Activated CD8-positive, alpha-beta T cell treated with anti-CD3 and anti-CD28 coated beads, Interleukin-2, amount 10 ng/mL, durations not matched to agents 7 days and 5 days (primary cell): Measurements from ENCODE around the gene LILRB5. TPM values are rescaled to one million over a fixed set of nuclear protein-coding genes. Genes with fewer than 3 reads are reported as not detected.
"Not testable (repeated sequence)": the region's sequence is repeated elsewhere in the genome, so short reads cannot be mapped to it uniquely, and the experiment has no call there.

ENCODE experiments used
- ATAC-seq: fragments of 150-1000 bp; cut with Tn5 transposase; one replicate; pipeline ENCODE4 v1.10.0; 2021; ENCODE audit warnings: moderate library complexity
- CTCF ChIA-PET: fragments of 350-600 bp; sonication (Branson Sonifier 250); formaldehyde crosslinking; loops from one replicate; lab custom pipeline; 2021; ENCODE audit warnings: antibody characterized with exemption; lab: Charles Lee
- POLR2A ChIA-PET: fragments of 350-600 bp; sonication (Branson Sonifier 250); formaldehyde crosslinking; loops from one replicate; lab custom pipeline; 2021; ENCODE audit warnings: antibody characterized with exemption; lab: Charles Lee
- DNase-seq: peaks from one replicate; pipeline ENCODE4 v3.0.0-alpha.2; 2020
- H3K27ac Mint-ChIP-seq: one replicate; pipeline ENCODE4 v1.8.0; 2021; ENCODE audit warnings: mild to moderate bottlenecking, mixed read lengths
- H3K27me3 Mint-ChIP-seq: one replicate; pipeline ENCODE4 v1.8.0; 2021; ENCODE audit warnings: low read depth, mixed read lengths
- H3K36me3 Mint-ChIP-seq: one replicate; pipeline ENCODE4 v1.8.0; 2021; ENCODE audit warnings: low read depth, mixed read lengths
- H3K4me1 Mint-ChIP-seq: one replicate; pipeline ENCODE4 v1.8.0; 2021; ENCODE audit warnings: low read depth, mixed read lengths
- H3K4me3 Mint-ChIP-seq: one replicate; pipeline ENCODE4 v1.8.0; 2021; ENCODE audit warnings: mild to moderate bottlenecking, mixed read lengths
- H3K9me3 Mint-ChIP-seq: one replicate; pipeline ENCODE4 v1.8.0; 2022; ENCODE audit warnings: mixed read lengths; ENCODE audit not compliant: insufficient read depth
- total RNA-seq, 2 experiments: library from RNA; stranded (reverse); gene quantifications; one replicate each; pipeline ENCODE4 v1.2.3, GENCODE V29; 2021

Gene LILRB5
- total RNA-seq, 2 experiments from 2014 or later: not detected

DNA sequence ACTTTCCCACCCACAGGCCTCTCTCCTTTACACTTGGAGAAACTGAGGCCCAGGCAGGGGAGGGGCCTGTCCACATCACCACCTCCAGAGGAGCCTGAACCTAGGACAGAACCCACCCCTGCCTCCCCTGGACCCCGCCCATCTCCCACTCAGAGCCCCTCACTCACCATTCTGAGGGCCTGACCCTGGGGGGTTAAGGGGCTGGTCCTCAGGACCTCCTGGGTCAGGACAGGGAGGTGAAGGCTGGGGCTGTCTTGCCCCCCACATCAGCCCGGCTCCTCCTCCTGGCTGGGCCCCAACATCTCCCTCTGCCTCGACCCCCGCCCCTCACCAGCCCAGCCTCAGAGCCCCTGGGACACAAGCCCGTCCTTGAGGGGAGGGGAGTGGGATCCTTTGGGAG is 37.4 kb downstream of the LILRB5 start:
- peaks cover 12% of the 10 kb centered on the region for H3K4me1 Mint-ChIP-seq
- H3K36me3 Mint-ChIP-seq, H3K27ac Mint-ChIP-seq, ATAC-seq, DNase-seq, H3K9me3 Mint-ChIP-seq, H3K27me3 Mint-ChIP-seq, POLR2A ChIA-PET, H3K4me3 Mint-ChIP-seq, CTCF ChIA-PET: not testable (repeated sequence)

DNA sequence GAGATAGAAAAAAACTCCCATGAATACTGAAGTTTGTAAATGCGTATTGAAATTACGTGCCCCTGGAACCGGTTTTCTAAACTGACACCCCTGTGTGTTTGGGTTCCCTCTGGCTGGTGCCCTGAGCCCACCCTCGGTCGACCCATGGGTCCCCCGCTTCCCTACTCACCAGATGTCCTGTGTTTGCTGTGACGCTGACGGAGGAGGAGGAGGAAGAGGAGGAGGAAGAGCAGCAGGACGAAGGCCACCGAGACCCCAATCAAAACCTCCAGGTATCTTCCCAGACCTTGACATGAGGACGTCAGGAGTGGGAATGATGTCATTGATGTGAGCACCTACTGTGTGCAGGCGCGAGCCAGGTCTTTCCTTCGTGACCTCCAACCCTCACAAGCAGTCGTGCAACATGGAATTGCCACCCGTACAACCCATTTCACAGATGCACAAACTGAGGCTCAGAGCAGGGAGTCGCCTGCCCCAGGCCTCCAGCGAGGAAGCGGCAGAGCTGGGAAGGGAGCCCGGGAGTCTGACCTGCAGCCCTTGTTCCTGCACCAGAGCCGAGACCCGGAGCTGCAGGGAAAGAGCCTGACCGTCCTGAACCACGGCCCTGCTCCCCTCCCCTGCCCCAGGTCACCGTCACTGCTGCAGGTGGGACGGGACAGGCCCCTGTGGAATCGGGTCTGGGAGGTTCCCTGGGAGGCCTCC is 38.0 kb downstream of the LILRB5 start:
- ChIA-PET CTCF (no interaction called here), POLR2A (no interaction called here)
- Mint-ChIP-seq H3K27me3 (no peaks in the 10 kb centered on the region), H3K9me3 (no peaks in the 10 kb centered on the region), H3K27ac (no peak overlapping the region), H3K4me1 (peaks cover 12% of the 10 kb centered on the region), H3K36me3 (peaks cover 8% of the 10 kb centered on the region), H3K4me3 (no peak overlapping the region)
- ATAC-seq (no peak), DNase-seq (no peak)

DNA sequence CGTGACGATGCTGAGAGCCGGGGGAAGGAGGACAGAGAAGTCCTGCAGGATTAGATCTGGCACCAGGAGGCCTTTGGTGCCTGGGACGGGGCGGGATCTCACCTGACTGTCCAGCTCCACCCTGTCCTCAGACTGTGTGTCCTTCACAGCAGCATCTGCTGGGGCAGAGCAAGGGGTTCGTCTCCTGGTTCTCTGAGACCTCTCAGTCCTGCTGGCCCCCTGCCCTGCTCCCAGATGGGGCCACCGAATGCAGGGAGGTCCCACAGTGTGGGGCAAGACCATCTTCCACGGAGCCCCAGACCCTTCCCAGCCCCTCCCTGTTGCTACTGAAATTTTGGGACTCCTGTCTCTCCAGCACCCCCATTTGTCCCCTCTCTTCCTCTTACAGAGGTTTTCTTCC is 38.8 kb downstream of the LILRB5 start:
- ATAC-seq: no peak
- H3K27ac Mint-ChIP-seq: no peak overlapping the region
- ChIA-PET POLR2A (no interaction called here), CTCF (no interaction called here)
- no peaks in the 10 kb centered on the region for H3K27me3 Mint-ChIP-seq
- H3K9me3 Mint-ChIP-seq: no peaks in the 10 kb centered on the region
- H3K4me1 Mint-ChIP-seq: peaks cover 8% of the 10 kb centered on the region
- no peak overlapping the region for H3K4me3 Mint-ChIP-seq
- H3K36me3 Mint-ChIP-seq: peaks cover 11% of the 10 kb centered on the region
- no peak for DNase-seq

DNA sequence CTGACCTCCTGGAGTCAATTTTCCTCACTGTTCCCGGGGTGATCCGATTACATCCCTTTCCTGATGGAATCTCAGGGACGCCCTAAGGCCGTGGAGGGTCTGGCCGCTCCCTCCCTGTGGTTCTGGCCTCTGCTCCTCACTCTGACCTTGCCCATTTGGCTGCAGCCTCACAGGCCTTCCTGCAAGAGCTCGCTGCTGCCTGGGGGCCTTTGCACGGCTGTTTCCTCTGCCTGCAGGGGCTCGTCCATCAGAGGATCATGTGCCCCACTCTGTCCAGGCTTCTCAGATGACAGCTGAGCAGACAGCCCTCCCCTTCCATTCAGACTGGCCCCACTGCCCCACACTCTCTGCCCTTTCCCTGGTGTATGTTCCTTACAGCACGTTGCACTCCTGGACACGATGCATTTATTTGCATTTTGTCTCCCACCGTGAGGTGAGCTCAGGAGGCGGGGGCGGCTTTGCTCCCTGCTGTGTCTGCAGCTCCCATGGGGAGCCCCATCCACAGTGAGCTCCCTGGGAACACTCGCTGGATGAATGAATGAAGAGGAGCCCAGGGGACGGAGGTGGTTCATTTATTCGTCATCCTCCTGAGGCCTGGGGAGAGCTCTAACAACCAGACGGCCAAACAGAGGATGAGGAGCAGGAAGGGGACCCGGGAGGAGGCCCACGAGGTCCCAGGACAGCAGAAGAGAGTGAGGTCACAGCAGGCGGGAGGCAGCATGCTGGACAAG is 39.4 kb downstream of the LILRB5 start:
- H3K27ac Mint-ChIP-seq, CTCF ChIA-PET, ATAC-seq: not testable (repeated sequence)

DNA sequence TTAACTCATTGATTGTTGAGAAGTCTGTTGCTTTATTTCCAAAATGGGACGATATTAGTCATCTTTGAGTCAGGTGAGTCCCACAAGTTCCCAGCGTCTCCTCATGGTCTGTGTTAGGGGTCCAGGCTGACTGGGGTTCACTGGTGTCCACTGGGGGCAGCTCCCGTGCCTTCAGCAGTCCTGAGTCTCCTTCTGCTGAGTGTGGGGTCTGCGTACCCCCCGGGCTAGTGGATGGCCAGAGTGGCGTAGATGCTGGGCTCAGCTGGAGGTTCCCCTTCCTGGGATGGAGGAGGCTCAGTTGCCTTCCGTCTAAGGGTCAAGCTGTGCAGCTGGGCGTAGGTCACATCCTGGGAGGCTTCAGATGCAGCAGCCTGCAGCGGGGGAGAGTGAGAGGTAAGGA is 40.2 kb downstream of the LILRB5 start:
- Mint-ChIP-seq H3K4me3 (no peak overlapping the region), H3K27ac (no peak overlapping the region), H3K36me3 (peaks cover 20% of the 10 kb centered on the region), H3K27me3 (no peaks in the 10 kb centered on the region), H3K4me1 (peaks cover 3% of the 10 kb centered on the region), H3K9me3 (no peaks in the 10 kb centered on the region)
- no peak for ATAC-seq
- CTCF ChIA-PET: no interaction called here
- no peak for DNase-seq
- POLR2A ChIA-PET: no interaction called here

More for the DNA sequence above, 39.4 kb downstream of the LILRB5 start:
- H3K36me3 Mint-ChIP-seq: peaks cover 16% of the 10 kb centered on the region
- POLR2A ChIA-PET, DNase-seq, H3K27me3 Mint-ChIP-seq, H3K4me3 Mint-ChIP-seq, H3K4me1 Mint-ChIP-seq, H3K9me3 Mint-ChIP-seq: not testable (repeated sequence)

DNA sequence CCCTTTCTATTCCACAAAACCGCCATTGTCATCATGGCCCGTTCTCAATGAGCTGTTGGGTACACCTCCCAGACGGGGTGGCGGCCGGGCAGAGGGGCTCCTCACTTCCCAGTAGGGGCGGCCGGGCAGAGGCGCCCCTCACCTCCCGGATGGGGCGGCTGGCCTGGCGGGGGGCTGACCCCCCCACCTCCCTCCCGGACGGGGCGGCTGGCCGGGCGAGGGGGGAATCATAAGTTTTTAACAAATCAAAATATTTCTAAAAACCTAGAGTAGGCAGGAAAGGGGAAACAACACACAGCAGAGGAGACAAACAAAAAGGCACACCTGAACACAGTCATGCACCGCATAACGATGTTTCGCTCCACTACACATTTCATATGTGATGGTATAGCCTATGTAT is 42.3 kb downstream of the LILRB5 start:
- Mint-ChIP-seq H3K4me1 (peaks cover 21% of the 10 kb centered on the region), H3K36me3 (peaks cover 34% of the 10 kb centered on the region)
- ATAC-seq, H3K27ac Mint-ChIP-seq, DNase-seq, POLR2A ChIA-PET, H3K27me3 Mint-ChIP-seq, H3K4me3 Mint-ChIP-seq, H3K9me3 Mint-ChIP-seq, CTCF ChIA-PET: not testable (repeated sequence)

DNA sequence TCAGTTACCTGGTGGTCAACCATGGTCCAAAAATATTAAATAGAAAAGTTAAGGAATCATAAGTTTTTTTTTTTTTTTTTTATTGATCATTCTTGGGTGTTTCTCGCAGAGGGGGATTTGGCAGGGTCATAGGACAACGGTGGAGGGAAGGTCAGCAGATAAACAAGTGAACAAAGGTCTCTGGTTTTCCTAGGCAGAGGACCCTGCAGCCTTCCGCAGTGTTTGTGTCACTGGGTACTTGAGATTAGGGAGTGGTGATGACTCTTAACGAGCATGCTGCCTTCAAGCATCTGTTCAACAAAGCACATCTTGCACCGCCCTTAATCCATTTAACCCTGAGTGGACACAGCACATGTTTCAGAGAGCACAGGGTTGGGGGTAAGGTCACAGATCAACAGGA is 42.9 kb downstream of the LILRB5 start:
- POLR2A ChIA-PET: interaction anchor here (1.4 kb wide), 1 partner anchor 13 kb away, joined by 3 read pairs; no protein-coding TSS in a partner anchor
- H3K27me3 Mint-ChIP-seq, CTCF ChIA-PET, H3K4me3 Mint-ChIP-seq, H3K9me3 Mint-ChIP-seq, H3K27ac Mint-ChIP-seq, DNase-seq, ATAC-seq: not testable (repeated sequence)
- Mint-ChIP-seq H3K4me1 (peaks cover 26% of the 10 kb centered on the region), H3K36me3 (peaks cover 34% of the 10 kb centered on the region)

DNA sequence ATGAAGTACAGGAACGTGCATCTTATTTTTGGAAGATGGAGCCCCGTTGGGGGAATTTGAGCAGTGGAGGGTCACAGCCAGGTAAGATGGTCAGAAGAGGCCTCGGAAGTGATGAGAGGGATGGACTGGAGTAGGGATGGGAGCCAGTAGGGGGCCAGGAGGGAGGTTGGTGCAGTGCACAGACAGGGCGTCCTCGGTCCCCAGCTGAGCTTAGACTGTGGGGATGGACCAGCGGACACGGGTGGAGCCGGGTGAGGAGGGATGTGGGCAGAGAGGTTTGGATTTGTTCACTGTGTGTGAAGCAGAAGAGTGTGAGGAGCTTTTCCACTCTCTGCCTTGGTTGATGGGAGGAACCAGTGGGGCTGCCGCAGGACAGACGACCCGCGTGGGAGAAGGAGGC is 45.8 kb downstream of the LILRB5 start:
- H3K27ac Mint-ChIP-seq: peak overlapping the region; percentile 82
- no peak for DNase-seq
- H3K36me3 Mint-ChIP-seq: peaks cover 57% of the 10 kb centered on the region
- H3K4me1 Mint-ChIP-seq: peaks cover 56% of the 10 kb centered on the region
- H3K4me3 Mint-ChIP-seq: peak overlapping the region; percentile 2
- ATAC-seq: peak; percentile 1
- ChIA-PET POLR2A (interaction anchor here (2.2 to 3.6 kb wide), 2 partner anchors 11 to 22 kb away, joined by 8 to 41 read pairs; partner anchors contain the start of genes MBOAT7 and RPS9), CTCF (interaction anchor here (1.0 to 1.9 kb wide), 4 partner anchors 20 to 179 kb away, joined by 3 to 9 read pairs (median 5); partner anchors contain the start of genes MBOAT7 and TSEN34)
- no peaks in the 10 kb centered on the region for H3K27me3 Mint-ChIP-seq
- H3K9me3 Mint-ChIP-seq: no peaks in the 10 kb centered on the region

DNA sequence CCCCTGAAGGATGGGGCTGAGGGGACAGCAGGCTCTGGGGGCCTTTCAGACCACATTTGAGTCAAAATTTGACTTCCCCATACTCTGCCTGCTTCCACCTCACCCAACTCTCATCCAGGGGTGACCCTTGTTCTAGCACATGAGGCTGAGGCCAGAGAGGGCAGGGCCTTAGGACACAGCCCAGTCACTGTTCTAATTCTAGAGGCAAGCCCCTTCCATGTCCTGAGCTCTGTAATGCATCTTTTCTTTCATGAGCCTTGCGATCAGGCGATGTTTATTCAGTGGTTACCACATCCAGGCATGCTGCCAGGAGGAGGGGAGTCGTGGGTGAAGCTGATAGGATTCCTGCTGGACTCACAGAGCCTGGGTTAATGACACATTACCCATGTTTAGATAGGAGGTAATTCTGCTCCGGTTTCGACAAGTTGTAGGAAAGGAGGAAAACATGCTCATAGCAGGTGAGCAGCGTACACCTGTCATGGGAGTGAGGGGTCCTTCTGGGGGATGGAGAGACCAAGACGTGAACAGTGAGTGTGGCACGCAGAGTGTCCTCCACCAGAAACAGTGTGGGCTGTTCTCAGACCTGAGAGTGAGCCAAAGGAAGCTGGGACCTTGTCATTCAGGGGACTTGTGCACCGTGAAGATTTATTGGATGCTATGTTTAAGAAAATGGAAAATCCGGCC is 47.1 kb downstream of the LILRB5 start:
- H3K4me3 Mint-ChIP-seq: peak overlapping the region; percentile 30
- H3K36me3 Mint-ChIP-seq: peaks cover 70% of the 10 kb centered on the region
- ATAC-seq (peak; percentile 5), DNase-seq (peak; percentile 36)
- CTCF ChIA-PET: interaction anchor here (0.7 to 1.9 kb wide), 5 partner anchors 9 to 180 kb away, joined by 3 to 9 read pairs (median 5); partner anchors contain the start of genes MBOAT7 and RPS9
- H3K27me3 Mint-ChIP-seq: no peaks in the 10 kb centered on the region
- H3K9me3 Mint-ChIP-seq: no peaks in the 10 kb centered on the region
- H3K27ac Mint-ChIP-seq: peak overlapping the region; percentile 82
- POLR2A ChIA-PET: interaction anchor here (2.2 to 3.6 kb wide), 2 partner anchors 9 to 21 kb away, joined by 8 to 41 read pairs; partner anchors contain the start of genes MBOAT7 and RPS9
- peaks cover 69% of the 10 kb centered on the region for H3K4me1 Mint-ChIP-seq

DNA sequence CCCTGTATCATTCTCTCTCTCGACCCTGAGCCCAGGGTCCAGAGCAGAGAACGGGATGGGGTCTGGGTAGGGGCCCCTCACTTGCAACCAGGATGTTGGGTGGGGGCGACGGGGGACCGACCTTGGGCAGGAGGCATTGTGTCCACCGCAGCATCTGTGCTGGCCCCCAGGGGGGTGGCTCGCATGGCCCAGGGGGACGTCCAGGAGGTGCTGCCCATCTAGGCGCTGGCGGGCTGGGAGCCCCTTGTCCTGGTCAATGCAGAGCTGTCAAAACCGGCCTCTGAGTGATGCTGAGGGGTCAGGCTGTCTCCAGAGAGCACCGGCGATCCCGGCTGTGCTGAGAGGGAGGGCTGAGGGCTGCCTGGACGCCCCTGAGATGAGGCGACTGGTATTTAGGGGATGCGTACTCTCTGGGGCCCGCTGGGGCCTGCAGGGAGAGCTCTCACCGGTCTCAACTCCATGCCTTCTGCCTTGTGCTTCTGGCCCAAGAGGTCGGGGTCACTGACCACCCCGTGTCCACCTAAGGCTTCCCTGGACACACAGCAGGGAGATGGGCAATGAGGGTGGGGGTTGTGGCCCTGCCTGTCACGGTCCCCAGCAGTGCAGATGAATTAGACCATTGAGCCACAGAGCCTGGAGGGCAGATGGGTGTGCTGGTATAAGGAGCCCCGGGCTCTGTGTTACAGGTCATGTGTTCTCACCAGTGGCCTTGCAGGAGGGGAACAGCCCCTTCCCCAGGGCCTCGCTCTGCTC is 47.8 kb downstream of the LILRB5 start:
- peaks cover 76% of the 10 kb centered on the region for H3K4me1 Mint-ChIP-seq
- no peaks in the 10 kb centered on the region for H3K9me3 Mint-ChIP-seq
- POLR2A ChIA-PET: interaction anchor here (2.2 to 3.6 kb wide), 2 partner anchors 9 to 20 kb away, joined by 8 to 41 read pairs; partner anchors contain the start of genes MBOAT7 and RPS9
- no peaks in the 10 kb centered on the region for H3K27me3 Mint-ChIP-seq
- peak overlapping the region; percentile 82 for H3K27ac Mint-ChIP-seq
- peaks cover 77% of the 10 kb centered on the region for H3K36me3 Mint-ChIP-seq
- ATAC-seq (peak; percentile 10), DNase-seq (no peak)
- H3K4me3 Mint-ChIP-seq: no peak overlapping the region
- CTCF ChIA-PET: interaction anchor here (1.9 kb wide), 2 partner anchors 8 to 57 kb away, joined by 5 read pairs; partner anchors contain the start of gene RPS9

DNA sequence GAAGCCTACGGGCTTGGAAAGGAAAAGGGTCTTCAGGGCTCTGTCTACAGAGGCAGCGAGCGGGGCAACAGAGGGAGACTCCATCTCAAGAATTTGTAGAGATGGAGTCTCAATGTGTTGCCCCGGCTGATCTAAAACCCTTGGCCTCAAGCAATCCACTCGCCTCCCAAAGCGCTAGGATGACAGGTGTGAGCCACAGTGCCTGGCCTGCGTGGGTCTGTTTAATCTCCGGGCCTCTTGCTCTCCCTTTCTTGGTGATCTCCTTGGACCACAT is 48.4 kb downstream of the LILRB5 start:
- H3K9me3 Mint-ChIP-seq: no peaks in the 10 kb centered on the region
- H3K4me1 Mint-ChIP-seq: peaks cover 81% of the 10 kb centered on the region
- H3K27me3 Mint-ChIP-seq: no peaks in the 10 kb centered on the region
- peak overlapping the region; percentile 18 for H3K27ac Mint-ChIP-seq
- H3K36me3 Mint-ChIP-seq: peaks cover 78% of the 10 kb centered on the region
- POLR2A ChIA-PET: interaction anchor here (3.6 kb wide), 1 partner anchor 8 kb away, joined by 41 read pairs; the partner anchor contains the start of gene RPS9
- CTCF ChIA-PET: interaction anchor here (1.2 to 1.9 kb wide), 2 partner anchors 8 to 17 kb away, joined by 4 to 5 read pairs; partner anchors contain the start of genes RPS9 and TSEN34
- DNase-seq: no peak
- no peak overlapping the region for H3K4me3 Mint-ChIP-seq
- no peak for ATAC-seq
